ENCODE data around the gene FBXL7.

Gene FBXL7

GRCh38 chr5:15538516-15538915, 38.5 kb downstream of the FBXL7 start:
- no peak for DNase-seq (ENCODE audit: low read depth in 3 of 3)

- DNase-seq (ENCODE audit: low read depth in 3 of 3) = no peak
Observed at GRCh38 chr5:15539951-15540350, 40.0 kb downstream of the FBXL7 start.

GRCh38 chr5:15544039-15544438, 44.1 kb downstream of the FBXL7 start:
- DNase-seq (ENCODE audit: low read depth in 3 of 3) = no peak

- DNase-seq (ENCODE audit: low read depth in 3 of 3) = no peak
Observed at GRCh38 chr5:15545082-15545481, 45.1 kb downstream of the FBXL7 start.

- no peak for DNase-seq (ENCODE audit: low read depth in 3 of 3)
Observed at GRCh38 chr5:15547261-15547839, 47.4 kb downstream of the FBXL7 start.

- no peak for DNase-seq (ENCODE audit: low read depth in 3 of 3)
Observed at GRCh38 chr5:15549961-15550360, 50.0 kb downstream of the FBXL7 start.

- DNase-seq (ENCODE audit: low read depth in 3 of 3) = no peak
Observed at GRCh38 chr5:15550502-15551112, 50.6 kb downstream of the FBXL7 start.

GRCh38 chr5:15551113-15551504, 51.1 kb downstream of the FBXL7 start:
- no peak for DNase-seq (ENCODE audit: low read depth in 3 of 3)

GRCh38 chr5:15554542-15554941, 54.6 kb downstream of the FBXL7 start:
- DNase-seq (ENCODE audit: low read depth in 3 of 3) = no peak

GRCh38 chr5:15555176-15555575, 55.2 kb downstream of the FBXL7 start:
- DNase-seq (ENCODE audit: low read depth in 3 of 3) = no peak

GRCh38 chr5:15558240-15558639, 58.3 kb downstream of the FBXL7 start:
- DNase-seq (ENCODE audit: low read depth in 3 of 3) = no peak

GRCh38 chr5:15558681-15559080, 58.7 kb downstream of the FBXL7 start:
- no peak for DNase-seq (ENCODE audit: low read depth in 3 of 3)

- no peak for DNase-seq (ENCODE audit: low read depth in 3 of 3)
Observed at GRCh38 chr5:15560421-15560820, 60.4 kb downstream of the FBXL7 start.

- DNase-seq (ENCODE audit: low read depth in 3 of 3) = no peak
Observed at GRCh38 chr5:15564523-15564922, 64.5 kb downstream of the FBXL7 start.

- no peak for DNase-seq (ENCODE audit: low read depth in 3 of 3)
Observed at GRCh38 chr5:15564957-15565356, 65.0 kb downstream of the FBXL7 start.

GRCh38 chr5:15566306-15566705, 66.3 kb downstream of the FBXL7 start:
- no peak for DNase-seq (ENCODE audit: low read depth in 3 of 3)

GRCh38 chr5:15566789-15567188, 66.8 kb downstream of the FBXL7 start:
- DNase-seq (ENCODE audit: low read depth in 3 of 3) = no peak

GRCh38 chr5:15570491-15570890, 70.5 kb downstream of the FBXL7 start:
- DNase-seq (ENCODE audit: low read depth in 3 of 3) = no peak

- DNase-seq (ENCODE audit: low read depth in 3 of 3) = no peak
Observed at GRCh38 chr5:15571081-15571480, 71.1 kb downstream of the FBXL7 start.

GRCh38 chr5:15571618-15572017, 71.6 kb downstream of the FBXL7 start:
- no peak for DNase-seq (ENCODE audit: low read depth in 3 of 3)

GRCh38 chr5:15573590-15573989, 73.6 kb downstream of the FBXL7 start:
- no peak for DNase-seq (ENCODE audit: low read depth in 3 of 3)

GRCh38 chr5:15574128-15574527, 74.1 kb downstream of the FBXL7 start:
- DNase-seq (ENCODE audit: low read depth in 3 of 3) = no peak

- DNase-seq (ENCODE audit: low read depth in 3 of 3) = no peak
Observed at GRCh38 chr5:15574806-15575325, 74.9 kb downstream of the FBXL7 start.

- no peak for DNase-seq (ENCODE audit: low read depth in 3 of 3)
Observed at GRCh38 chr5:15575666-15576065, 75.7 kb downstream of the FBXL7 start.
